Stromal cell of bone marrow (primary cell): ENCODE measurements around the gene ELOVL2.

ENCODE experiments used
- DNase-seq: peaks from one replicate; pipeline ENCODE4 v3.0.0-alpha.2; 2012; ENCODE audit warnings: low read depth

The ELOVL2 gene

GRCh38 chr6:10977231-10977968, 66.7 kb downstream of the ELOVL2 start:
- DNase-seq: no peak

DNA sequence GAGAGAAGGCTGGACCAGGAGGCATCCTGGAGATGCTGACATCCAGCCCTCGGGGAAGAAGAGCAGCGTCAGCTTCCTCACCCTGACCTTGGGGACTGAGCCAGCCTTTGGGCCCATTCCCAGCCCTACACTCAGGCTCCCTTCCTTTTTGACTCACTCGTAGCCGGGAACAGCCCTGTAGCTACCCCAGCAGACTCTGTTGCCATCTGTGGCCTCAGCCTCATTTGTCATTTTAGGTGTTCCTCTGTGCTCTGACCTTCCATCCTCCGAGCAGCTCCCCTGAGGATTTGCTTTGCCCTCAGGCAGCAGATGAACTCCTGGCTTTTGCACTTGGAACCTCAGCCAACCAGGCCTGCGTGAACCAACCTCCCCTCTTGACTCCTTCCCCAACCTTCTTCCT, 67.5 kb downstream of the ELOVL2 start:
- no peak for DNase-seq

DNA sequence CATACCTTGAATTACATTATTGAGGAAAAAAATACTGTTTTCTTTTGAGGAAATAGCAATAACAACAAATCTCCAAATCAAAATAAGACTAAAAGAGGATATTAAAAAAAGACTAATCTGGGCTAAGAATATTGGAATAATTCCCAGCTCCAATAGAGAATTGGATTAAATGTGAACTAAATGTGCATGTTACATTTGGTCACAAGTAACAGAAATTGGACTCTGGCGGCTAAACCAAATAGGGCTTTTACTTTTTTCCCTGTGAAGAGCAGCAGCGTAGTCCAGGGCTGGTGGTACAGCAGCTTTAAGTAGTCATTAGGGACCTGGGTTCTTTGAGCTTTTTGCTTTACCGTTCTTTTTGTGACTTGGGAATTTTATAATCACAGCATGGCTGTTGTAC, 71.9 kb downstream of the ELOVL2 start:
- no peak for DNase-seq

- DNase-seq: no peak
These were observed 73.4 kb downstream of the ELOVL2 start for GRCh38 chr6:10970731-10971130.

DNA sequence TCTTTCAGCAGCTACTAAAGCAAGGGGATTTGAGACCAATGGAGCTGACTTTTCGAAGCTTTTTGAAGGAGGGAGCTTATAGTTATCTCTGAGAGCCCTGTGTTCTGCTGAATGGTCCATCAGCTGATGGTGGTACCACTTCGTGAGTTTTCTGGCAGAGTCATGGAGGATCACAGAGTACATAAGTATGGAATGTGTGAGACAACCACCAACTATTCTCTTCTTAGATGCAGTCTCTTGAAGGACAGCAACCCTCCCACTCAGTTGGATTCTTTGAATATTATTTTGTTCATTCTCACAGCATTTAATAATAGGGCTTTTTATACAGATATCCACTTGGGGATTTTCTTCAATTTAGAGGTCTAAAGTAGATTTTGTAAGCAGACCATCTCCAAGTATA, 75.3 kb downstream of the ELOVL2 start:
- DNase-seq: peak; percentile 18

- DNase-seq: no peak
These were observed 79.4 kb downstream of the ELOVL2 start for GRCh38 chr6:10964684-10965083.

- no peak for DNase-seq
These were observed 81.0 kb downstream of the ELOVL2 start for GRCh38 chr6:10963113-10963512.

- peak; percentile 63 for DNase-seq
These were observed 81.4 kb downstream of the ELOVL2 start for GRCh38 chr6:10962673-10963072.

DNA sequence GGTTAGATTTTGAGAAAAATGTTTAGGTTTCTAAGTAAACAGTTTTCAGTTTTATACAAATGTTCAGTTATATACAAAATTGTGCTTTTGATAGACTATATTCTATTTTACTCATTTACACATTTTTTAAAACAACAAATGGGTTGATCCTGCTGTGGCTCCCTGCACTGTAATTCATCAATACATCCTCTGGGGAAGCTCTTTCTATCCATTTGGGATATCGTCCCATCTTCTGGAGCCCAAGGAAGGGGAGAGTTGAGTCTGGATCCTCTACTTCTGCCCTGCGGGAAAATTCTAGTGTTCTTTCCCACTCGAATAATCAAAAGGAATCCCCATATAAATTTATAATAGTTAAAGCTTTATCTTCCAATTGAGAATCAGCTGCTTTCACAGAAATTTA, 82.3 kb downstream of the ELOVL2 start:
- no peak for DNase-seq

DNA sequence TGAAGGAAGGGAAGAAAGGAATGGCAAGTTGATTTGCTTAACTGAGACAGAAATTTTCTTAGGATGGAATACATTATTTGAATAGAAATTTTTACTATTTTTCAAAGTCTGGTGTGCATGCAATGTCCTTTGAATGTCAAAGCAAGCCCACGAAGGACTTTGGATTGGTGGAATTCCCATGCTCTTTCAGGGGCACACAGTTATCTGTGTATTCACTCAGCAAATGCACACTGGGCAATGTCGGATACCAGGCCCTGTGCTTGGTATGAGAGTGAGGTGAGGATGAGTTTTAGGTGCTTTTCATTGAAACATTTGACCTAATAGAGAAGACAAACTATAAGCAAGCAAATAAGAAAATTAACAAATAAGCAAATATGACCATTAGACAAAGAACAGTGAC, 83.9 kb downstream of the ELOVL2 start:
- no peak for DNase-seq

GRCh38 chr6:10957414-10957886, 86.7 kb downstream of the ELOVL2 start:
- no peak for DNase-seq

DNA sequence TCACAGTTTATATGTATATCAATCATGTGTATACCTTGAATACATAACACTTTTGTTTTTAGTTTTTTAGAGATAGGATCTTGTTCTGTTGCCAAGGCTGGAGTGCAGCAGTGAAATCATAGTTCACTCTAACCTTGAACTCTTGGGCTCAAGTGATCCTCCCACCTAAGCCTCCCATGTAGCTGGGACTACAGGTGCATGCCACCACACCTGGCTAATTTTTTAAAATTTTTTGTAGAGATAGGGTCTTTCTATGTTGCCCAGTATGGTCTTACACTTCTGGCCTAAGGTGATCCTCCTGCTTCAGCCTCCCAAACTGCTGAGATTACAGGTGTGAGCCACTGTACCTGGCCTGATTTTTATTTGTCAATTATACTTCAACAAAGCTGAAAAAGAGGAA, 87.3 kb downstream of the ELOVL2 start:
- DNase-seq: no peak

DNA sequence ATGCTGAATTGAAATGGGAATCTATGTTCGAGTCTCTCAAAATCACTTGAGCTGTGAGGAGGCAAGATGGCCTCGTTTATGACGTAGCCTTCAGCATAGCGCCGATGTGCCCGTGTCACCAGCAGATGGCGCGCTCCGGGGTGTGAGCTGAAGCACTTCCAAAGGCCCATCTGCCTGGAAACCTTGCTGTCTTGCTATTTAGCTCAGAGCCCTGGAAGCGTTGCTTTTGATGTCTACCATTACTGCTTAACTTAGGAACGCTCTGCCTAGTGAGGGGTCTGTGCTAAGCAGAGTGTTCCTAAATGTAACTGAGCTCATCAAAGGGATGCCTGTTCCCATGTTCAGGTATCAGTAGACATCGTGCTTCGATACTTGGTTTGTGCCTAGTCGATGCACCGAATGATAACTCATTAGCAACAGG, 89.5 kb downstream of the ELOVL2 start:
- peak; percentile 43 for DNase-seq

DNA sequence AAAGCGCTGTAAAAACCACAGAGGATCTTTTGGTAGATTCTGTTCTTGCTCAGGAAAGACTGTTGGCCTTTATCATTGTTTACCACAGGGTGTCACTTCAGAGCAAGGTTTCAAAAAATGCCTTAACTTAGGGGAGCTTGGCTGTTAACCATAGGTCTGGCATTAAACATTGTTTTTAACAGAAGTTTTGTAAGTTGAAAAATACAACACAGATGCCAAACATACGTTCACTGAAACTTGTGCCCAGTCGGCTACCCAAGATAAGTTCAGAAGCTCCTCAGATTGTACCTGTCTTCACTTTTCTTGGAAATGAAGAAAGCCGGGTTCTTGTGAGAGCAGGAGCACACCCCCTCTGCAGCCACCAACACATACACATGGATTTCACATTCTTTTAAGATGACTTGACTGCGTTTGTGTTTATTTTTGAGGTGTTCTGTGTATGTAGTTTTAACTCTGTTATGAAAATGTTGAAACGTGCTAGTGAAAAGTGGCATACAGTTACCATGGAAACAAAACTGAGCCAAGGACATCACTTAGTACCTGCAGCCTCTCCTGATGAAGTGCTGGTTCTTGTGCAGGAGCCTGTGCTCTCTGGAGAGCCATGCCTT, 92.3 kb downstream of the ELOVL2 start:
- DNase-seq: peak; percentile 28

DNA sequence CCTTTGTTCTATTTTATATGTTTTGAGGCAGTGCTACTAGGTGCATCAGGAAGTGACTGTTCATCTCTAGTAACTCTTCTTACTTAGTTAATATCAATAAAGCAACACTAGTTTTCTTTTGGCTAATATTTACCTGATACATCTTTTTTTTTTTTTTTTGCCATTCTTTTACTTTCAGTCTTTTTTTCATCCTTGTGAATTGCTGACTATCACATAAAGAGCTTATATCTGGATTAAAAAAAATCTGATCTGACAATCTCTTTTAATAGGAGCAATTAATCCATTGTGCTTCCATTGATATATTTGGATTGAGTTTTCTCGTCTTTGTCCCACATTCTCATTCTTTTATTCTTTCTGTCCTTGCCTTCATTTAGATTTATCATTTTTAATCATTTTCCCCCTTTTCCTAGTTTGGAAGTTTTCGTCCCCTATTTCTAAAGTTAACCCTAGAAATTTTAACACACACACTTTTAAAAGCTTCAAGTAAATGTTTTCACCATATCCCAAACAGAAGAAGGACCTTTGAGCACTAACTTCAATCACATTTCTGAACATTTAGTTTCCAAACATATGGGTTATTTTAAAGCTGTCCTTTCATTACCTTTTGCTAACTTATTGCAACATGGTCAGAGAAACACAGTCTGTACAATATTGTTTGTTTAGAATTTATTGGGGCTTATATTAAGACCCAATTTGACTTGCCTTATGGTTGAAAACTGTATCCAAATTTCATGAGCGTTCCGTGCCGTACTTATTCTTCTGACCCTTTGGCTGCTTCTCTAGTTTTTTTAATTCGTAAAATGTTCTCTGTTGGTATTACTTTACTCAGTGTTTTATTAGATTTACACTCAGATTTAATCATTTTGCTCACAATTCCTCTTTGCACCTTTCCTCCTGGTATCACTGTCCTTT, 94.3 kb downstream of the ELOVL2 start:
- DNase-seq: no peak

DNA sequence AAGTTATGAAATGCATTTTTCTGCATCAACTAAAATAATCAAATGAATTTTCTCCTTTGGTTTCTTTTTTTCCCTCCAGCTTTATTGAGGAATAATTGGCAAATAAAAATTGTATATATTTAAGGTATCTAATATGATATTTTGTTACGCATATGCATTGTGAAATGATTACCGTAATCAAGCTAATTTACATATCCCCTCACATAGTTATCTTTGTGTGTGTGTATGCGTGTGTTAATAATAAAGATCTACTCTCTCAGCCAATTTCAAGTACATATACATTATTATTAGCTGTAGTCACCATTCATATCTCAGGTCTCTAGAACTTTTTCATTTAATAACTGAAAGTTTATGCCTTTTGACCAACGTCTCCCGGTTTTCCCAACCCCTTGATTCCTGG, 96.1 kb downstream of the ELOVL2 start:
- DNase-seq: no peak

DNA sequence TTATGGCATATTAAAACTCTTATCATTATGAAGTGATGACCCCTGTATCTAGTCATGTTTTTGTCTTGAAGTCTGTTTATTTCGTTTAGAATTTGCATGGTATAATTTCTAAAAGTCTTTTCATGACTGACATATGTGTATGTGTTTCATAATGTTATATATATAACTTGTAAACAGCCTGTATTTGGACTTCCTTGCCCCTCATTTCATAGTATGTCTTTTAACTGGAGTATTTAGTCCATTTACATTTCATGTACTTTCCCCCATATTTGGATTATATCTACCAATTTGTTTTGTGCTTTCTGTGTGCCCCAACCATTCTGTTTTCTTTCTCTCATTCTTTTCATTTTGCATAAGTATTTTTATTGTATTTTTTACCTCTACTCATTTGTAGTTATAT, 98.3 kb downstream of the ELOVL2 start:
- no peak for DNase-seq

DNA sequence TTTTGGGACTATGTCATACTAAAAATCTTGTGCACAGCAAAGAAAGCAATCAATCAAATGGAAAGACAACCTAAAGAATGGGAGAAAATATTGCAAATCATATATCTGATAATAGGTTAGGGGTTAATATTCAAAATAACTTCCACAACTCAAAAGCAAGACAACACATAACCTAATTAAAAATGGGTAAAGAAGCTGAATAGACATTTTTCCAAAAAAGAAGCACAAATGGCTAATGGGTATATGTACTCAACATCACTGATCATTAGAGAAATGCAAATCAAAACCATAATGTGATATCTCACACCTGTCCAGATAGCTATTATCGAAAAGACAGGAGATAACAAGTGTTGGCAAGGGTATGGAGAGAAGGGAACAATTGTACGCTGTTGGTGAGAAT, 104.3 kb downstream of the ELOVL2 start:
- DNase-seq: no peak

DNA sequence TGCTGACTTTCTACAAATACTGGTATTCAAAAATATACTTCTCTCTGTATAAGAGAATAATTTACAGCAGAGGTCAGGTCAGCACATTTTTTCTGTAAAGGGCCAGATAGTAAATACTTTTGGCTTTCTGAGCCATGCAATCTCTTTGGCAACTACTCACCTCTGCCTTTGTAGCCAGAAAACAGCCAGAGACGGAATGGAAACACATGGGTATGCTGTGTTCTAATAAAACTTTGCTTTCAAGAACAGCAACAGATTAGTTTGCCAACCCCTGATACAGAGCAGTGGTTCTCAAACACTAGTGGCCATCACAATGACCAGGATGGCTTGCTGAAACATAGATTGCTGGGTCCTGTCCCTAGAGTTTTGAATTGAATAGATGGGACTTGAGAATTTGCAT, 111.0 kb downstream of the ELOVL2 start:
- DNase-seq: no peak
